ENCODE results near the gene ZNF581. TPM values are rescaled to one million over a fixed set of nuclear protein-coding genes. Genes with fewer than 3 reads are reported as not detected.

The ZNF581 gene
- total RNA-seq, 1 donor from 2014 or later = 22.7 TPM

DNA sequence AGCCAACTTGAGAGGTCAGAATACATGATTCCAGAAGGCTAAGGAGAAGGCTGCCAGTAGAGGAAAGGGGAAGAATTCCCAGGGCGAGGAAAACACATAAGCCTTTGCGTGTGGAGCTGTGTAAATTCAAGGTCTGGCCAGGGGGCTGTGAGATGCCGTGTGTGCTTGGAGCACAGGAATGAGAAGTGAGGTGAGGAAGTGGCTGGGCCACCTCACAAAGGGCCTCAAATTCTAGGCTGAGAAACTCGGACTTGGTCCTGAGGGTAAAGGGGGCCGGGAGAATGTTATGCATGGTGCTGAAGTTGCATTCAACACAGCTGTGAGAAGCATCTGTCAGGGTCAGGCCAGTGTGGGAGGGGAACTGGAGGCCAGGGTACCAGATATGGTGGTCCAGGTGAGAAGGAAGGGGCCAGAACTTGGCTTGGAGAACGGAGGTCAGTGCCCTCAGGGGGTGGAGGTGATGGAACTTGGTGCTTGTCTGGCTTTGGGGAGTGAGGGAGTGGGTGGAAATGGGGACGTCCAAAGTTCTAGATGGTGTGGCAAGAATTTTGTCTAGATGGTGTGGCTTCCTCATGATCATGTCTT lies 7.5 kb upstream of the ZNF581 start:
- intact Hi-C loops (cut with DNase I) = no loop called here
- H3K9me3 ChIP-seq = no peaks in the 10 kb centered on the region
- peaks cover 76% of the 10 kb centered on the region for H3K4me1 ChIP-seq
- H3K27me3 ChIP-seq (ENCODE audit: low read depth) = no peaks in the 10 kb centered on the region
- H3K36me3 ChIP-seq = no peaks in the 10 kb centered on the region
- DNase-seq = no peak
- peak overlapping the region; percentile 99 for H3K27ac ChIP-seq
- no peak for ATAC-seq
- peak overlapping the region; percentile 98 for H3K4me3 ChIP-seq
- TF ChIP-seq, protein P1, sequence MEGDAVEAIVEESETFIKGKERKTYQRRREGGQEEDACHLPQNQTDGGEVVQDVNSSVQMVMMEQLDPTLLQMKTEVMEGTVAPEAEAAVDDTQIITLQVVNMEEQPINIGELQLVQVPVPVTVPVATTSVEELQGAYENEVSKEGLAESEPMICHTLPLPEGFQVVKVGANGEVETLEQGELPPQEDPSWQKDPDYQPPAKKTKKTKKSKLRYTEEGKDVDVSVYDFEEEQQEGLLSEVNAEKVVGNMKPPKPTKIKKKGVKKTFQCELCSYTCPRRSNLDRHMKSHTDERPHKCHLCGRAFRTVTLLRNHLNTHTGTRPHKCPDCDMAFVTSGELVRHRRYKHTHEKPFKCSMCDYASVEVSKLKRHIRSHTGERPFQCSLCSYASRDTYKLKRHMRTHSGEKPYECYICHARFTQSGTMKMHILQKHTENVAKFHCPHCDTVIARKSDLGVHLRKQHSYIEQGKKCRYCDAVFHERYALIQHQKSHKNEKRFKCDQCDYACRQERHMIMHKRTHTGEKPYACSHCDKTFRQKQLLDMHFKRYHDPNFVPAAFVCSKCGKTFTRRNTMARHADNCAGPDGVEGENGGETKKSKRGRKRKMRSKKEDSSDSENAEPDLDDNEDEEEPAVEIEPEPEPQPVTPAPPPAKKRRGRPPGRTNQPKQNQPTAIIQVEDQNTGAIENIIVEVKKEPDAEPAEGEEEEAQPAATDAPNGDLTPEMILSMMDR (IDR thresholded peaks at IDR 0.05) = no peak

DNA sequence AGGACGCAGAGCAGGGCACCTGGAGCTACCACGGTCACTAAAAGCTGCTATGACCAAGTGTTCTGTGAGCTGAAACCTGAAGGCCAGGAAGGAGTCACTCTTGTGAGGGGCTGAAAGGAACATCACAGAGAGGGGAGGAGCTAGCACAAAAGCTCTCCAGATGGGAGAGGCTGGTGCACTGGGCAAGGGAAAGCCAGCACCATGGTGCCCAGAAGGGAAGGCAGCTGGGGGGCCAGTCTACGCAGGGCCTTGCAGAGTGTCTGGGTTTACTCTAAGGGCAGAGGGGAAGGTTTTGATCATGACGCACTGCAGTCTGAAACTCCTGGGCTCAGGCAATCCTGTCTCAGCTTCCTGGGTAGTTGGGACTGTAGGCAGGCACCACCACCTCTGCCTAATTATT lies 6.7 kb upstream of the ZNF581 start:
- no peak overlapping the region for H3K27ac ChIP-seq
- intact Hi-C loops (cut with DNase I) = no loop called here
- no peaks in the 10 kb centered on the region for H3K9me3 ChIP-seq
- no peaks in the 10 kb centered on the region for H3K36me3 ChIP-seq
- no peak overlapping the region for H3K4me3 ChIP-seq
- no peaks in the 10 kb centered on the region for H3K27me3 ChIP-seq (ENCODE audit: low read depth)
- ATAC-seq (no peak), DNase-seq (no peak)
- TF ChIP-seq, protein P1 (IDR thresholded peaks at IDR 0.05) = no peak
- H3K4me1 ChIP-seq = peaks cover 74% of the 10 kb centered on the region

DNA sequence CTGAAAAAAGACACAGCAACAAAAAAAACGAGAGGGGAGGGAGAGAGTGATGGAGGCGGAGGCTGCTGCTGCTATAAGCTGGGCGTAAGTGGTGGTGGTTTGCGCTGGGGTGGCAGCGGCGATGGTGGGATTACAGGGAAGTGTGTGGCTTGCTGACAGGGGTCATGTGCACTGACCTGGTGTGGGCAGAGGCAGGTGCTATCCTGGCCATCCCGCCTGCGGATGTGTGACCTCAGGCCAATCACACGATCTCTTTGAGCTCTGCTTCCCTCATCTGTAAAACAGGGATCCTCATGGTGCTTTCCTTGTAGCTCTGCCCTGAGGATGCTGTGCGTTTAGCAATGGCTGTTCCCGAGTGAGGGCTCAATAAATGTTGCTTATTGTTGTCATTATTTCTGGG lies 5.9 kb upstream of the ZNF581 start:
- Histone ChIP-seq H3K27me3 (ENCODE audit: low read depth) (no peaks in the 10 kb centered on the region), H3K4me1 (peaks cover 74% of the 10 kb centered on the region), H3K36me3 (no peaks in the 10 kb centered on the region), H3K27ac (no peak overlapping the region), H3K4me3 (no peak overlapping the region), H3K9me3 (no peaks in the 10 kb centered on the region)
- DNase-seq (no peak), ATAC-seq (no peak)
- intact Hi-C loops (cut with DNase I) = no loop called here
- TF ChIP-seq, protein P1 (IDR thresholded peaks at IDR 0.05) = no peak

DNA sequence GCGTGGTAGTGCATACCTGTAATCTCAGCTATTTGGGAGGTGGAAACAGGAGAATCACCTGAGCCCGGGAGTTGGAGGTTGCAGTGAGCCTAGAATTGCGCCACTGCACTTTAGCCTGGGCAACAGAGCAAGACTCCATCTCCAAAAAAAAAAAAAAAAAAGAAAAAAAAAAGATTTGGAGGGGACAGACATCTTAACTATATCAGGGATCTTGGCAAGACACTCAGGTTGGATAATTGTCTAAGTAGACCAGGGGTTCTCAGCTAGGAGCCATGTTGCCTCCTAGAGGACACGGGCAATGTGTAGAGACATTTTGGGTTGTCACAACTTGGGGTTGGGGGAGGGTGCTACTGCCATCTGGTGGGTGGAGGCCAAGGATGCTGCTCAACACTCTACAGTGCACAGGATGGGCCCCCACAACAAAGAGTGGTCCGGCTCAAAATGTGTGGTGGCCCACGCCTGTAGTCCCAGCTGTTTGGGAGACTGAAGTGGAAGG lies 4.5 kb upstream of the ZNF581 start:
- no peak overlapping the region for H3K27ac ChIP-seq

DNA sequence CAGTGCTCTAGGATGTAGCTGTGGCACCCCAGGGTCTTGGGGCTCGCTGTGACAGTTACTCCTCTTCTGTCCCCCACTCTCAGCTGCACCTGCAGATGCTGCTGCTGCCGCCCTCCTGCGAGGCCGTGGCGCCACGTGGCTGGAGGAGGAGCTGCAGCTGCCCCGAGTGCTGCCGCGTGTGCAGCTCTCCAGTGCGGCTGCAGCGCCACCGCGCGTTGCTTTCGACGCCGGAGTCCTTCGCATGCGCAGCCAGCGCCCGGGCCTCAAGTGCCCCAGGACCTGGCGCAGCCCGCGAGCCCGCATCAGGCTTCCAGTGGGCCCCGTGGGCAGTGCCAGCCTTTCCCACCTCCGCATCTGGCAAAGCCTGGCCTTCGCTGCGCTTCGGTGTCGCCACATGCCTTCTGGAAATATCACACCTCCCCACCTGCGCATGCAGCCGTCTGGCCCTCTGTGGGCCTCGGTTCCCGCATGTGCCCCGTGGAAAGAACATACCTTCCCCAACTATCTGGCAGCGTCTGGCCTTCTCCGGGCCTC lies 3.3 kb upstream of the ZNF581 start:
- H3K4me3 ChIP-seq = peak overlapping the region; percentile 82
- no peaks in the 10 kb centered on the region for H3K27me3 ChIP-seq (ENCODE audit: low read depth)
- ATAC-seq (peak; percentile 47 to 55), DNase-seq (peak; percentile 88)
- no peaks in the 10 kb centered on the region for H3K9me3 ChIP-seq
- H3K4me1 ChIP-seq = peaks cover 78% of the 10 kb centered on the region
- TF ChIP-seq, protein P1 (IDR thresholded peaks at IDR 0.05) = peak; percentile 58
- H3K36me3 ChIP-seq = peaks cover 5% of the 10 kb centered on the region
- H3K27ac ChIP-seq = peak overlapping the region; percentile 81
- intact Hi-C loops (cut with DNase I) = no loop called here

More for the DNA sequence above, 4.5 kb upstream of the ZNF581 start:
- intact Hi-C loops (cut with DNase I) = no loop called here
- no peak for ATAC-seq
- no peak for DNase-seq
- H3K36me3 ChIP-seq = no peaks in the 10 kb centered on the region
- no peaks in the 10 kb centered on the region for H3K27me3 ChIP-seq (ENCODE audit: low read depth)
- H3K4me1 ChIP-seq = peaks cover 72% of the 10 kb centered on the region
- no peak overlapping the region for H3K4me3 ChIP-seq
- H3K9me3 ChIP-seq = no peaks in the 10 kb centered on the region
- TF ChIP-seq, protein P1 (IDR thresholded peaks at IDR 0.05) = peak; percentile 42

All from lower lobe of right lung (tissue), 2 donors.